ENCODE measurements around the gene E2F2. TPM values are rescaled to one million over a fixed set of nuclear protein-coding genes. Genes with fewer than 3 reads are reported as not detected.

The E2F2 gene
- total RNA-seq = under 1 TPM in 1 of 4 donors, not detected in 3; 0.40 TPM

- ATAC-seq = peak; percentile 77 to 87
- Histone ChIP-seq H3K4me3 (peak within 1 kb of the TSS; percentile 50 to 84 (median 64)), H3K4me1 (peaks cover 23 to 25% of the 10 kb centered on the region in 2 donors), H3K36me3 (no peaks in the 10 kb centered on the region), H3K9me3 (no peaks in the 10 kb centered on the region), H3K27ac (peak within 1 kb of the TSS in 1 of 4 donors; percentile 52), H3K27me3 (peaks cover 0 to 7% (median 5%) of the 10 kb centered on the region in 3 donors)
- intact Hi-C loops (cut with DNase I; ENCODE audit: low total_unique reads) (loop anchor here (5.0 kb wide), 1 partner anchor 109 kb away; the partner anchor contains the start of gene TCEA3), in situ Hi-C loops (cut with MboI; ENCODE audit: low sequenced_read_pairs in 4 of 4) (no loop called here)
- TF ChIP-seq POLR2A (IDR thresholded peaks at IDR 0.05) (no peak), CTCF (IDR thresholded peaks at IDR 0.05 in 4 of 5, conservative IDR thresholded peaks at IDR 0.05 in 1 of 5) (peak in 1 of 5 experiments; percentile 27)
- peak; percentile 76 to 86 for DNase-seq
Measured at GRCh38 chr1:23530747-23531561, at the start of gene E2F2. TSS of gene E2F2 (minus strand) at chr1:23531233. CDS start at chr1:23530793, 440 bp downstream.

GRCh38 chr1:23578997-23579363, 47.9 kb upstream of the E2F2 start:
- no peak overlapping the region for H3K4me3 ChIP-seq
- no peaks in the 10 kb centered on the region for H3K36me3 ChIP-seq
- in situ Hi-C loops (cut with MboI; ENCODE audit: low sequenced_read_pairs in 4 of 4) = no loop called here
- H3K27me3 ChIP-seq = no peaks in the 10 kb centered on the region
- TF ChIP-seq CTCF (IDR thresholded peaks at IDR 0.05 in 4 of 5, conservative IDR thresholded peaks at IDR 0.05 in 1 of 5) (no peak), POLR2A (IDR thresholded peaks at IDR 0.05) (no peak)
- intact Hi-C loops (cut with DNase I; ENCODE audit: low total_unique reads) = no loop called here
- H3K4me1 ChIP-seq = peaks cover 25 to 27% of the 10 kb centered on the region in 2 donors
- ATAC-seq (no peak), DNase-seq (no peak)
- H3K27ac ChIP-seq = peak overlapping the region; percentile 72 to 86 (median 81)
- no peaks in the 10 kb centered on the region for H3K9me3 ChIP-seq

GRCh38 chr1:23578311-23578996, 47.4 kb upstream of the E2F2 start:
- Histone ChIP-seq H3K4me3 (no peak overlapping the region), H3K9me3 (no peaks in the 10 kb centered on the region), H3K27ac (peak overlapping the region; percentile 72 to 86 (median 81)), H3K4me1 (peaks cover 25 to 27% of the 10 kb centered on the region in 2 donors), H3K36me3 (no peaks in the 10 kb centered on the region), H3K27me3 (no peaks in the 10 kb centered on the region)
- in situ Hi-C loops (cut with MboI; ENCODE audit: low sequenced_read_pairs in 4 of 4) = no loop called here
- intact Hi-C loops (cut with DNase I; ENCODE audit: low total_unique reads) = no loop called here
- TF ChIP-seq CTCF (IDR thresholded peaks at IDR 0.05 in 4 of 5, conservative IDR thresholded peaks at IDR 0.05 in 1 of 5) = no peak
- TF ChIP-seq POLR2A (IDR thresholded peaks at IDR 0.05) = no peak
- ATAC-seq (no peak), DNase-seq (no peak)

- DNase-seq = peak in 1 of 2 donors; percentile 44
- Histone ChIP-seq H3K27ac (peak overlapping the region; percentile 72 to 86 (median 81)), H3K4me3 (peak overlapping the region in 1 of 4 donors; percentile 8), H3K36me3 (no peaks in the 10 kb centered on the region), H3K27me3 (no peaks in the 10 kb centered on the region), H3K4me1 (peaks cover 25 to 27% of the 10 kb centered on the region in 2 donors), H3K9me3 (no peaks in the 10 kb centered on the region)
- intact Hi-C loops (cut with DNase I; ENCODE audit: low total_unique reads) (no loop called here), in situ Hi-C loops (cut with MboI; ENCODE audit: low sequenced_read_pairs in 4 of 4) (no loop called here)
- TF ChIP-seq POLR2A (IDR thresholded peaks at IDR 0.05) = no peak
- no peak for TF ChIP-seq CTCF (IDR thresholded peaks at IDR 0.05 in 4 of 5, conservative IDR thresholded peaks at IDR 0.05 in 1 of 5)
- ATAC-seq = peak; percentile 73 to 82
Measured at GRCh38 chr1:23577056-23578004, 46.3 kb upstream of the E2F2 start.

Data from gastrocnemius medialis (tissue), 4 donors.